Endothelial cell of umbilical vein (primary cell): ENCODE results near the gene SLC25A26. TPM values are rescaled to one million over a fixed set of nuclear protein-coding genes. Genes with fewer than 3 reads are reported as not detected.

ENCODE experiments used
- BruUV-seq: library from RNA; stranded (reverse); fragments of 400-500 nt; replicated peaks from 2 replicates; lab custom pipeline; 2021; lab: Mats Ljungman, UMichigan
- CTCF ChIA-PET: fragments of 300-600, 350-600 bp; sonication (Branson Sonifier 250); formaldehyde crosslinking; loops from one replicate; lab custom pipeline; 2021; ENCODE audit warnings: antibody characterized with exemption, inconsistent platforms; lab: Charles Lee
- POLR2A ChIA-PET: fragments of 300-600, 350-600 bp; sonication (Branson Sonifier 250); formaldehyde crosslinking; loops from one replicate; lab custom pipeline; 2021; ENCODE audit warnings: antibody characterized with exemption, inconsistent platforms; lab: Charles Lee
- DNase-seq: peaks from one replicate; pipeline ENCODE4 v3.0.0-alpha.2; 2011; ENCODE audit warnings: low read depth, low spot score
- FAIRE-seq: peaks from 2 replicates; lab custom pipeline; 2011; peaks lifted over from hg19 to GRCh38; lab: Jason Lieb, UNC
- H2AFZ ChIP-seq: 2 replicates; pipeline ENCODE4 v1.6.0; 2012; ENCODE audit warnings: low read depth, low read length, control low read depth, inconsistent platforms
- H3K27ac ChIP-seq: 2 replicates; pipeline ENCODE4 v1.5.1; 2011; ENCODE audit warnings: low read depth, mild to moderate bottlenecking, control low read depth, low read length, moderate library complexity; ENCODE audit not compliant: insufficient read depth
- H3K27me3 ChIP-seq, 2 experiments: 2 replicates each; pipeline versions ENCODE4 v1.6.0 to v1.6.1; 2011; ENCODE audit warnings: low read length in 2 of 2, mixed read lengths in 1 of 2; ENCODE audit not compliant: control insufficient read depth in 2 of 2, insufficient read depth in 2 of 2
- H3K36me3 ChIP-seq, 2 experiments: 2 replicates in 1 of 2; 3 replicates in 1 of 2; pipeline ENCODE4 v1.5.1; 2011; ENCODE audit warnings: low read length in 2 of 2, mild to moderate bottlenecking in 1 of 2, moderate library complexity in 1 of 2; ENCODE audit not compliant: control insufficient read depth in 2 of 2, insufficient read depth in 2 of 2; ENCODE audit errors: extremely low read depth in 1 of 2
- H3K4me1 ChIP-seq: 3 replicates; pipeline ENCODE4 v1.5.1; 2011; ENCODE audit warnings: mild to moderate bottlenecking, low read length; ENCODE audit not compliant: control insufficient read depth, insufficient read depth; ENCODE audit errors: extremely low read depth
- H3K4me2 ChIP-seq: 2 replicates; pipeline ENCODE4 v1.6.1; 2011; ENCODE audit warnings: low read length, control low read depth, mixed read lengths; ENCODE audit not compliant: insufficient read depth
- H3K4me3 ChIP-seq, 3 experiments: fragments of 200-600 bp in 1 of 3; sonication (generic), shearing (Covaris generic) in 1 of 3; replicated peaks in 1 of 3; 2 replicates each; pipeline ENCODE4 v1.5.1; 2011 to 2016; ENCODE audit warnings: control low read depth in 3 of 3, low read length in 3 of 3, mild to moderate bottlenecking in 2 of 3, inconsistent platforms in 1 of 3, low read depth in 1 of 3, moderate library complexity in 1 of 3; ENCODE audit not compliant: insufficient read depth in 1 of 3
- H3K79me2 ChIP-seq: 2 replicates; pipeline ENCODE4 v1.6.0; 2012; ENCODE audit warnings: low read length, inconsistent platforms; ENCODE audit not compliant: control insufficient read depth, insufficient read depth
- H3K9ac ChIP-seq: replicated peaks from 2 replicates; pipeline ENCODE3; 2011; ENCODE audit warnings: low read length, control low read depth; ENCODE audit not compliant: insufficient read depth; ENCODE audit errors: extremely low read depth
- H3K9me1 ChIP-seq: replicated peaks from 3 replicates; pipeline ENCODE4 v1.6.0; 2011; ENCODE audit warnings: mild to moderate bottlenecking, low read length; ENCODE audit not compliant: control insufficient read depth, insufficient read depth; ENCODE audit errors: extremely low read depth
- H3K9me3 ChIP-seq: replicated peaks from 2 replicates; pipeline ENCODE4 v1.5.1; 2012; ENCODE audit warnings: low read length, inconsistent platforms; ENCODE audit not compliant: control insufficient read depth, insufficient read depth
- H4K20me1 ChIP-seq: replicated peaks from 2 replicates; pipeline ENCODE3; 2011; ENCODE audit warnings: mild to moderate bottlenecking, low read length; ENCODE audit not compliant: control insufficient read depth, insufficient read depth; ENCODE audit errors: extremely low read depth
- CTCF ChIP-seq, 2 donors: IDR thresholded peaks; 1 replicate in 1 of 2; 2 replicates in 1 of 2; pipeline ENCODE4 v1.5.1; 2011; ENCODE audit warnings: low read length in 2 of 2, mild to moderate bottlenecking in 2 of 2, moderate library complexity in 2 of 2, control low read depth in 1 of 2, inconsistent platforms in 1 of 2, low read depth in 1 of 2; ENCODE audit not compliant: insufficient read depth in 1 of 2; ENCODE audit errors: extremely low read depth in 1 of 2
- EZH2 ChIP-seq: IDR thresholded peaks from 2 replicates; pipeline ENCODE4 v1.6.1; 2012; ENCODE audit warnings: borderline replicate concordance, low read depth, mild to moderate bottlenecking, moderate library complexity, low read length, inconsistent platforms; ENCODE audit not compliant: severe bottlenecking
- FOS ChIP-seq: IDR thresholded peaks from 2 replicates; pipeline ENCODE4 v1.6.1; 2011; ENCODE audit warnings: mild to moderate bottlenecking, low read length, moderate library complexity, borderline replicate concordance; ENCODE audit not compliant: insufficient read depth
- GATA2 ChIP-seq: IDR thresholded peaks from 2 replicates; pipeline ENCODE4 v1.7.0; 2011; ENCODE audit warnings: low read depth, mild to moderate bottlenecking, moderate library complexity, mixed read lengths, low read length; ENCODE audit not compliant: insufficient read length, insufficient read depth
- JUN ChIP-seq: IDR thresholded peaks from 2 replicates; pipeline ENCODE4 v1.6.1; 2011; ENCODE audit warnings: borderline replicate concordance, low read depth; ENCODE audit not compliant: insufficient read length, insufficient read depth
- MYC ChIP-seq: IDR thresholded peaks from one replicate; pipeline ENCODE4 v1.6.1; 2011; ENCODE audit warnings: mild to moderate bottlenecking, low read depth, low read length
- POLR2A ChIP-seq: IDR thresholded peaks from 2 replicates; pipeline ENCODE4 v1.6.1; 2012; ENCODE audit warnings: low read depth, mild to moderate bottlenecking, control low read depth, low read length
- POLR2AphosphoS5 ChIP-seq: IDR thresholded peaks from 2 replicates; pipeline ENCODE4 v1.6.1; 2012; ENCODE audit warnings: low read depth, mild to moderate bottlenecking, control low read depth, low read length, moderate library complexity; ENCODE audit not compliant: insufficient read depth
- dilution Hi-C: fragments of 300-500 bp; cut with MboI; formaldehyde crosslinking; loops from one replicate; pipeline ENCODE4 v1.15.0; 2019; ENCODE audit warnings: low sequenced_read_pairs; ENCODE audit not compliant: extremely low pct_ligation_motif_present
- intact Hi-C: fragments of 100-400 bp; cut with micrococcal nuclease; formaldehyde crosslinking; loops from one replicate; pipeline ENCODE4 v1.10.0; 2022
- polyA plus RNA-seq, 4 experiments: library from polyadenylated mRNA; depleted of rRNA in 3 of 4; stranded (reverse) in 3 of 4; unstranded in 1 of 4; fragments of >200 nt; gene quantifications; 2 replicates each; pipeline versions ENCODE4 v1.2.1 to v1.2.3, GENCODE V29; 2011 to 2012; ENCODE audit warnings: missing spikeins in 1 of 4
- total RNA-seq: library from RNA; stranded (reverse); gene quantifications from 2 replicates; pipeline ENCODE4 v1.2.3, GENCODE V29; 2021
- TF ChIP-seq, protein P1 (sequence below): IDR thresholded peaks from 2 replicates; pipeline ENCODE4 v1.6.1; 2011; ENCODE audit not compliant: insufficient read depth, insufficient read length

SLC25A26 gene
- total and polyA plus RNA-seq, 2 donors (not counting 3 experiments of a cell fraction or from before 2014, with no cell fraction given), result 11.8 to 23.5 TPM

DNA sequence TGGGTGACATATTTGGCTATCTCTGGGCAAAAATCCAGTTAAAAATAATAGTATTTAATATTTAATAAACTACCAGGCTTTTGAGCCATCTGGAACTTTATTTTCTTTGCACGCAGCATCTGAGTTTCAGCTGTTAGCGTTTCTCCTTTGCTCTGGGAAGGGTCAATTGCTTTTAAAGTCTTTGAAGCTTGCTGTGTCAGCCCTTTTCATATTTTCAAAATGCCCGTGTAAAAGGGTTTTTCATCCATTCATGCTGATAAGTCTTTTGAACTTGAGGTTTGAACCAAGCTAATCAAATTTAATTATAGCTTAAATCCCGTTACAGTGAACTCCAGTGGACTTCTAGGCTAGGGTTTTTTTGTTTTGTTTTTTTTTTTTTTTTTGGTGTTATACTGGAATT is 79.1 kb downstream of the SLC25A26 start:
- intact Hi-C loops, result no loop called here
- dilution Hi-C loops, result no loop called here
- BruUV-seq, result no TSS peak

More for the DNA sequence above, 79.1 kb downstream of the SLC25A26 start:
- no peaks in the 10 kb centered on the region for H3K79me2 ChIP-seq
- H3K4me2 ChIP-seq, result no peak overlapping the region
- no peak overlapping the region for H3K27ac ChIP-seq
- no peaks in the 10 kb centered on the region for H3K27me3 ChIP-seq
- DNase-seq (no peak), FAIRE-seq (no peak)
- CTCF ChIA-PET, result interaction anchor here (0.6 kb wide), 1 partner anchor 30 kb away, joined by 3 read pairs; no protein-coding TSS in a partner anchor
- TF ChIP-seq MYC (no peak), GATA2 (no peak), EZH2 (no peak), POLR2AphosphoS5 (no peak), JUN (no peak), CTCF (IDR thresholded peaks at IDR 0.05; ENCODE audit: extremely low read depth in 1 of 2, insufficient read depth in 1 of 2, low read depth in 1 of 2, low read length in 2 of 2) (no peak), POLR2A (no peak), FOS (no peak)
- TF ChIP-seq, protein P1, sequence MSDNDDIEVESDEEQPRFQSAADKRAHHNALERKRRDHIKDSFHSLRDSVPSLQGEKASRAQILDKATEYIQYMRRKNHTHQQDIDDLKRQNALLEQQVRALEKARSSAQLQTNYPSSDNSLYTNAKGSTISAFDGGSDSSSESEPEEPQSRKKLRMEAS, result no peak
- H3K36me3 ChIP-seq, result no peaks in the 10 kb centered on the region
- no peak overlapping the region for H2AFZ ChIP-seq
- H3K9ac ChIP-seq, result no peak overlapping the region
- H3K4me1 ChIP-seq, result peaks cover 5% of the 10 kb centered on the region
- POLR2A ChIA-PET, result no interaction called here
- H4K20me1 ChIP-seq, result no peaks in the 10 kb centered on the region
- H3K9me1 ChIP-seq, result peaks cover 2% of the 10 kb centered on the region
- no peak overlapping the region for H3K4me3 ChIP-seq
- no peaks in the 10 kb centered on the region for H3K9me3 ChIP-seq
